ENCODE data around the gene ANKRA2.

ANKRA2 gene, protein sequence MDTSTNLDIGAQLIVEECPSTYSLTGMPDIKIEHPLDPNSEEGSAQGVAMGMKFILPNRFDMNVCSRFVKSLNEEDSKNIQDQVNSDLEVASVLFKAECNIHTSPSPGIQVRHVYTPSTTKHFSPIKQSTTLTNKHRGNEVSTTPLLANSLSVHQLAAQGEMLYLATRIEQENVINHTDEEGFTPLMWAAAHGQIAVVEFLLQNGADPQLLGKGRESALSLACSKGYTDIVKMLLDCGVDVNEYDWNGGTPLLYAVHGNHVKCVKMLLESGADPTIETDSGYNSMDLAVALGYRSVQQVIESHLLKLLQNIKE

DNA sequence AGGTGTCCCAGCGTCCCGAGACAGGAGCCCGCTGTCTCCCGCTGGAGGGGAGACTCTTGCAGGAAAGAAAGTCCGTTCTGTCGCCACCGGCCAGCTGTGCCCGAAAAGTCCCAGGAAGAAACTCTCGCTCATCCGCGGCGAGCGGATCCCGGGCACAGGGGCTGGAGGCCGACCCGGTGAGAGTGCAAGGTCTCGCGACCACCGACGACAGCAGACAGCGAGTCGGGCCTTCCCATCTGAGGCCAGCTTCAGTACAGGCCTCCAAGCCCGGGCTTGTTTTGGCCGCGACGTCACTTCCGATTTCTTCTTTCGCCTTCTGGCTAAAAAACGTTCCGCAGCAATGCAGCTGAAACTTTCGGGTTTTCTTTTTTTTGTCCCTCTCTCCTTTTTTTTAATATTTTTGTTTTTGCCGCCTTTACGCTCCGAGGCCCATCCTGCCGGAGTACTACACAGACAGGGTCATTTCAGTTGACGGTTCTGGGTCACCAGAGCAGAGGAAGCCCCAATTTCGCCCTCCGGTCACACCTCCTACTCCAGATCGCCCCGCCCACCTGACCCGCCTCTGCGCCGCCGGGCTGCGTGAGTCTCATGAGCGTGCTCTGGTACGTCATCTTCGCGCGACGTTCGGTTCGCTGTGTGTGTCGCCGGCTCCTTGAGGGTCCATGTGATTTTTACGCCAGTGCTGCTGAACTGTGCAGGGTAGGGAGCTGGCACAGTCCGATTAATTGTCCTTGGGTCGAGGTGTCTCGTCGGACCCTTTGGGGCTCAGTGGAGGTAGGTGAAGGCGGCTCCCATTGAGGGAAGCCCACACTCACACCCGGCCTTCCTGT lies at the start of gene ANKRA2, which contains the start of gene UTP15:
Gene ANKRA2, minus strand, starts transcription at position 501 of the 830 bp plus-strand sequence. CDS start 2,758 bp downstream, outside the sequence.
Gene UTP15, plus strand, starts transcription at position 605 of the 830 bp plus-strand sequence. CDS start 1,602 bp downstream, outside the sequence.
- in situ Hi-C loops (cut with MboI; ENCODE audit: low sequenced_read_pairs), result no loop called here

GRCh38 chr5:73615085-73615484 lies 49.6 kb upstream of the ANKRA2 start:
- in situ Hi-C loops (cut with MboI; ENCODE audit: low sequenced_read_pairs), result no loop called here

- in situ Hi-C loops (cut with MboI; ENCODE audit: low sequenced_read_pairs), result no loop called here
Observed at GRCh38 chr5:73612799-73613198, 47.4 kb upstream of the ANKRA2 start.

DNA sequence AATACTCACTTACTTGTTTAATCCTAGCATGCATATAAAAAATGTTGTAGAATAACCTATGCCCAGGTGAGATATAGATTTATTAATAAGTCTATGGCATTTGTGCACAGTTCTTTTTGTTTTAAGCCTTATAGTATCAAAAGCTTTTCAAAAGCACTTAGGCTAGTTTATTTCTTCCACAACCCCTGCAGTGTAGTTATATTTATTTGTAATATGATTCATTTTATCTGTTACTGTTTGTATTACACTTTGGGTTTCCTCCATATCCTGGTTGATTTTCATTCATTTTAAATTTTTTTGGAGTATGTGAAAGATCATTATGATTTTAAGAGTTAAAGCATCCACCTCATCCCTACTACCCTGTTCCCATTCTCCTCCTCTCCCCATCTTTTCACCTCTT lies 41.8 kb upstream of the ANKRA2 start:
- in situ Hi-C loops (cut with MboI; ENCODE audit: low sequenced_read_pairs), result no loop called here

GRCh38 chr5:73606206-73606753 lies 40.8 kb upstream of the ANKRA2 start:
- in situ Hi-C loops (cut with MboI; ENCODE audit: low sequenced_read_pairs), result no loop called here

- in situ Hi-C loops (cut with MboI; ENCODE audit: low sequenced_read_pairs), result no loop called here
Observed at GRCh38 chr5:73605223-73606087, 40.0 kb upstream of the ANKRA2 start.

DNA sequence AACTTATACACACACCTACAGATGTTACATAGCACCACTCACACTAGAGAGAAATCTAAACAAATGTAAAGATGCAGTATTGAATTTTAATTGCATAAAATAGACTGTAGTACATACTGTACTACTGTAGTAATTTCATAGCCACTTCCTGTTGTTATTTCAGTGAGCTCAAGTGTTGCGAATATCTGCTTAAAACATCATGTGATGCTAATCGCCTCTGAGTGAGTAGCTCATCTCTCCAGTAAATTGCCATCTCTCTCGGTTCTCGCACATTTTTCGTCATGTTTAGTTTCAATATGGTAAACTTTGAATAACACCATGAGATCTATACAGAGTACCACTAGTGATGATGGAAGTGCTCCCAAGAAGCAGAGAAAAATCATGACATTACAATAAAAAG lies 38.6 kb upstream of the ANKRA2 start:
- in situ Hi-C loops (cut with MboI; ENCODE audit: low sequenced_read_pairs), result no loop called here

GRCh38 chr5:73599380-73599779 lies 33.9 kb upstream of the ANKRA2 start:
- in situ Hi-C loops (cut with MboI; ENCODE audit: low sequenced_read_pairs), result no loop called here

- in situ Hi-C loops (cut with MboI; ENCODE audit: low sequenced_read_pairs), result no loop called here
Observed at GRCh38 chr5:73596705-73597328, 31.4 kb upstream of the ANKRA2 start.

GRCh38 chr5:73592551-73592950 lies 27.1 kb upstream of the ANKRA2 start:
- in situ Hi-C loops (cut with MboI; ENCODE audit: low sequenced_read_pairs), result no loop called here

DNA sequence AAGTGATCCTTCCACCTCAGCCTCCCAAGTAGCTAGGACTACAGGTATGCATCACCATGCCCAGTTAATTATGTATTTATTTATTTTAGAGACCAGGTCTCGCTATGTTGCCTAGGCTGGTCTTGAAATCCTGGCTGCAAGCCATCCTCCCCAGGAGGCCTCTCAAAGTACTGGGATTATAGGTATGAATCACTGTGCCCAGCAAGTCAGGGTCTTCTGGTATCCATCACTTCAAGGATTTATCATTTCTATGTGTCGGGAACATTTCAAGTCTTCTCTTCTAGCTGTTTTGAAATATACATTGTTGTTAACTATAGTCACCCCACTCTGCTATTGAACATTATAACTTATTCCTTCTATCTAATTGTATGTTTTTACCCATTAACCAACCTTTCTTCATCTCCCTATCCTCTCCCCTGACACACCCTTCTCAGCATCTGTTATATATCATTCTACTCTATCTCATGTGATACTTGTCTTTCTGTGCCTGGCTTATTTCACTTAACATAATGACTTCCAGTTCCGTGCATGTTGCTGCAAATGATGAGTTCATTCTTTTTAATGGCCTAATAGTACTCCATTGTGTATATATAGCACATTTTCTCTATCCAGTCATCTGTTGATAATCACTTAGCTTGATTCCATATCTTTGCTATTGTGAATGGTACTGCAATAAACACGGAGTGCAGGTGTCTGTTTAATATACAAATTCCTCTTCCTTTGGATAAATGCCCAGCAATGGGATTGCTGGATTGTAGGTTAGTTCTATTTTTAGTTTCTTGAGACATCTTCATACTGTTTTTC lies 26.5 kb upstream of the ANKRA2 start:
- in situ Hi-C loops (cut with MboI; ENCODE audit: low sequenced_read_pairs), result no loop called here

DNA sequence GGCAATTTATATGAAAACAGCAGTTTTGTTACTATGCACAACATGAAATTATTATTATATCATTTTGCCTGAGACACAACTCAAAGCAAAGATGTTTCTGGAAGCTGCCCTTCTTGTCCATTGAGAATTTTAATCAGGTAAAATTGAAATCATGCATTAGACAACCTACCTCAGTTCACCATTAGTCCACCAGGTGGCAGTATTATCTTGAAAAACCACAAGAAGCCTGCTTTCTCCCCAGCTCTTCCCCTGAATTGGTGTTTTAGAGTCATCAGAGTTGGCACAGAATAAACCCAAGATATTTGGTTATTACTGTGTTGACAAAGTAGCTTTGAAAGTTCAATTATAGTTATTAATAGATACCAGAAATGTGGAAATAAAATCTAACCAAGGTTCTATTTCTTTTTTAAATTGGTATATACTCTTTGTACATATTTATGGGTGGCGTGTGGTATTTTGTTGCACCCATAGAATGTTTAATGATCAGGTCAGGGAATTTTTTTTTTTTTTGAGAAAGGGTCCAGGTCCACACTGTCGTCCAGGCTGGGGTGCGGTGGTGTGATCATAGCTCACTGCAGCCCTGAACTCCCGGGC lies 25.8 kb upstream of the ANKRA2 start:
- in situ Hi-C loops (cut with MboI; ENCODE audit: low sequenced_read_pairs), result no loop called here

- in situ Hi-C loops (cut with MboI; ENCODE audit: low sequenced_read_pairs), result loop anchor here (10.0 kb wide), 1 partner anchor 207 kb away; no protein-coding TSS in a partner anchor
Observed at GRCh38 chr5:73587923-73588322, 22.5 kb upstream of the ANKRA2 start.

GRCh38 chr5:73582285-73583145 lies 17.1 kb upstream of the ANKRA2 start:
- in situ Hi-C loops (cut with MboI; ENCODE audit: low sequenced_read_pairs), result loop anchor here (10.0 kb wide), 1 partner anchor 212 kb away; no protein-coding TSS in a partner anchor

DNA sequence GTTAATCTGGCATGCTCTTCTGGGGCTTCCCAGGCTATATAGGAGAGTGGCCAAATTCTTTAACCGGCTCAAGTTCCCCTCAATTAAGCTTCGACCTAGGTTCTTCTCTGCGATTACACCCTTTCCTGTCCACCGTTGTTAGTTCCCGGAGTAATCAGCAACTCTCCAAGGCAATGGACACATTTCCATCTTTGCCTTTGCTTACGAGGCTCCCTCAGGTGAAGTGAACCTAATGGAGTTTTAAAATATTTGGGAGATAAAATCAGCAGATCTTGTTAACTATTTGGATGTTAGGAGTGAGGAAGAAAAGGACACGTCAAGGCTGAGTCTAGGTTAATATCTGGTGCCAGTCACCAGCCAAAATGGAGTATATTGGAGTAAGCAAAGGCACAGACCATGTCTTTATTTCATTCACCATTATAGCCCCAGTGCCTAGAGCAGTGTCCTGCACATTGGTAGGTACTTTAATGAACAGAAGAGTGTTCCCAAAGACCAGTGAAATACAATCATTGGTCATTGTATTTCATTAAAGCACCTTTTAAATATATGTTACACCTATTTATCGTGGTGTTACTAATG lies 619 bp upstream of the ANKRA2 start:
- in situ Hi-C loops (cut with MboI; ENCODE audit: low sequenced_read_pairs), result no loop called here

DNA sequence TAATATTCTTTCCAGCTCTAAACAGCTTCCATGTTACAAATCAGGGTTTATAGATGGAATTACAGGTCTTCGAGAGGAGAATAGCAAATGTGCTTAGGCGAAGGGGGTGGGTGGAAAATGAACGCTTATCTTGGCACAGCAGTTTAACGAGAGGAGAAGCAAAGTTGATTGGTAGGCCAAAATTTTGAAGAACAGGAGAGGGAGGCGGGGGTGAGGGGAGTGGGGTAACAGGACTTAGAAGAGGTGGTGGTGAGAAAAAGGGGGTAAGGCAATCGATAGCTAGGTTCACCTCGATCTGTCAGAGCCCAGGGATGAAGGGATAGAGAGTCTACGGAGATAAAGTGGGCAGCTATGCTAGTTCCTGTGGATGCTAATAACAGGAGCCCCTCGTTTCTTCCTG lies 764 bp downstream of the ANKRA2 start:
- in situ Hi-C loops (cut with MboI; ENCODE audit: low sequenced_read_pairs), result no loop called here

- in situ Hi-C loops (cut with MboI; ENCODE audit: low sequenced_read_pairs), result no loop called here
Observed at GRCh38 chr5:73564018-73564417, 1.4 kb downstream of the ANKRA2 start.

- in situ Hi-C loops (cut with MboI; ENCODE audit: low sequenced_read_pairs), result no loop called here
Observed at GRCh38 chr5:73558950-73559349, 6.5 kb downstream of the ANKRA2 start.

Measured in HL-60/S4 treated with retinoic acid at 250 ng/mL for 4 days and 3 days (cell line).